Ovary (tissue), 10 donors: Measurements from ENCODE around the gene CSE1L. TPM values are rescaled to one million over a fixed set of nuclear protein-coding genes. Genes with fewer than 3 reads are reported as not detected.
A peak's percentile ranks its signal among the peaks of the same experiment; 100 is the strongest.

ENCODE experiments used
- DNase-seq, 5 donors: peaks; one replicate each; pipeline ENCODE4 v3.0.0-alpha.2; 2019 to 2020
- H3K27ac ChIP-seq, 2 donors: fragments of 200-600 bp; one replicate each; pipeline versions ENCODE4 v1.5.1 to v1.8.0; 2019 to 2022
- H3K27me3 ChIP-seq: fragments of 200-600 bp; one replicate; pipeline ENCODE4 v1.8.0; 2022
- H3K36me3 ChIP-seq: fragments of 200-600 bp; sonication (generic); one replicate; pipeline ENCODE4 v1.5.1; 2019
- H3K4me1 ChIP-seq: one replicate; pipeline ENCODE4 v1.8.1; 2013; ENCODE audit warnings: mild to moderate bottlenecking, moderate library complexity; ENCODE audit not compliant: insufficient read depth
- H3K4me3 ChIP-seq: fragments of 200-600 bp; sonication (generic); one replicate; pipeline ENCODE4 v1.5.1; 2017
- H3K9me3 ChIP-seq, 2 donors: fragments of 200-600 bp in 1 of 2; sonication (generic) in 1 of 2; one replicate each; pipeline versions ENCODE4 v1.5.1 to v1.8.1; 2013 to 2019; ENCODE audit warnings: mild to moderate bottlenecking in 1 of 2, moderate library complexity in 1 of 2
- EP300 ChIP-seq: sonication (generic); formaldehyde crosslinking; IDR thresholded peaks from one replicate; pipeline ENCODE4 v1.6.1; 2017; ENCODE audit warnings: antibody characterized with exemption
- POLR2A ChIP-seq: fragments of 450-650 bp; IDR thresholded peaks from one replicate; pipeline ENCODE4 v1.6.1; 2017; ENCODE audit warnings: antibody characterized with exemption, mild to moderate bottlenecking, moderate library complexity
- WGBS, 3 donors: extraction: QIAGEN DNeasy Blood & Tissue Kit in 1 of 3; methylation state at CpG; one replicate each; pipeline versions ENCODE4 v1.1.5 to v1.1.7; 2013 to 2017; 5-methylcytosine and 5-hydroxymethylcytosine counted together
- intact Hi-C, 4 donors: fragments of 100-400 bp; cut with DNase I; formaldehyde crosslinking; loops; one replicate each; pipeline versions ENCODE4 v1.11.0 to v1.15.1; 2022 to 2023
- long read RNA-seq, 3 donors: library from polyadenylated mRNA in 2 of 3; unstranded in 2 of 3; transcript quantifications; one replicate each; pipeline ENCODE4 v2.0.0 and lab custom pipeline, GENCODE V29; 2021 to 2026
- polyA plus RNA-seq, 2 donors: library from polyadenylated mRNA; stranded (reverse); fragments of 200-250 nt in 1 of 2; fragments of 350-450 nt in 1 of 2; fragmentation: Illumina TruSeq in 1 of 2; extraction: RNeasy Lipid Tissue Mini Kit (QIAGEN cat#74804) in 1 of 2; gene quantifications; one replicate each; pipeline ENCODE4 v1.2.3, GENCODE V29; 2013 to 2014
- total RNA-seq, 7 donors: library from RNA; depleted of rRNA in 2 of 7; stranded (reverse); fragments of >200 nt in 2 of 7; fragmentation: NEBNext Ultra II Directional in 3 of 7; extraction: Animal tissue kit (Norgen Biotek cat#: 25700) in 3 of 7; gene quantifications; one replicate each; pipeline versions ENCODE4 v1.1.0 to v1.2.4, GENCODE V29; 2016 to 2023
- TF ChIP-seq, protein P1 (sequence below), 3 donors: fragments of 450-650 bp in 2 of 3; fragments of 200-600 bp in 1 of 3; IDR thresholded peaks; one replicate each; pipeline versions ENCODE4 v1.5.1 to v1.8.0; 2016 to 2022; ENCODE audit warnings: antibody characterized with exemption in 3 of 3, mild to moderate bottlenecking in 1 of 3
- donor health status: DM: no; HTN: no; CAD: no; lungs with moderate emphysema.
- donor health status: DM: no; HTN: no; CAD: no.
- donor health status: Bipolar disorder and iron deficiency.
- donor health status: DM: yes; HTN: yes; CAD: no.
- donor health status: DM: no; HTN: no; CAD: no.
- donor health status: DM: yes; HTN: yes; CAD: no.

CSE1L gene, protein sequence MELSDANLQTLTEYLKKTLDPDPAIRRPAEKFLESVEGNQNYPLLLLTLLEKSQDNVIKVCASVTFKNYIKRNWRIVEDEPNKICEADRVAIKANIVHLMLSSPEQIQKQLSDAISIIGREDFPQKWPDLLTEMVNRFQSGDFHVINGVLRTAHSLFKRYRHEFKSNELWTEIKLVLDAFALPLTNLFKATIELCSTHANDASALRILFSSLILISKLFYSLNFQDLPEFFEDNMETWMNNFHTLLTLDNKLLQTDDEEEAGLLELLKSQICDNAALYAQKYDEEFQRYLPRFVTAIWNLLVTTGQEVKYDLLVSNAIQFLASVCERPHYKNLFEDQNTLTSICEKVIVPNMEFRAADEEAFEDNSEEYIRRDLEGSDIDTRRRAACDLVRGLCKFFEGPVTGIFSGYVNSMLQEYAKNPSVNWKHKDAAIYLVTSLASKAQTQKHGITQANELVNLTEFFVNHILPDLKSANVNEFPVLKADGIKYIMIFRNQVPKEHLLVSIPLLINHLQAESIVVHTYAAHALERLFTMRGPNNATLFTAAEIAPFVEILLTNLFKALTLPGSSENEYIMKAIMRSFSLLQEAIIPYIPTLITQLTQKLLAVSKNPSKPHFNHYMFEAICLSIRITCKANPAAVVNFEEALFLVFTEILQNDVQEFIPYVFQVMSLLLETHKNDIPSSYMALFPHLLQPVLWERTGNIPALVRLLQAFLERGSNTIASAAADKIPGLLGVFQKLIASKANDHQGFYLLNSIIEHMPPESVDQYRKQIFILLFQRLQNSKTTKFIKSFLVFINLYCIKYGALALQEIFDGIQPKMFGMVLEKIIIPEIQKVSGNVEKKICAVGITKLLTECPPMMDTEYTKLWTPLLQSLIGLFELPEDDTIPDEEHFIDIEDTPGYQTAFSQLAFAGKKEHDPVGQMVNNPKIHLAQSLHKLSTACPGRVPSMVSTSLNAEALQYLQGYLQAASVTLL
- total RNA-seq (10 to 100 TPM; 34.2 to 55.4 (median 44.5) TPM), polyA plus RNA-seq (10 to 100 TPM; 23.3 to 37.8 TPM)
- long read RNA-seq, donor 1, transcript CSE1L-201 (25 exons, 3,553 nt) = major isoform, 12 of 30 reads
- long read RNA-seq, donor 1, partial matches to known transcripts = 15 of 30 reads
- long read RNA-seq, donor 1, other reads (novel, unspliced or antisense) = 3 of 30 reads
- long read RNA-seq, donor 2, transcript CSE1L-201 (25 exons, 3,553 nt) = major isoform, 66 of 657 reads
- long read RNA-seq, donor 2, partial matches to known transcripts = 581 of 657 reads
- long read RNA-seq, donor 2, other reads (novel, unspliced or antisense) = 10 of 657 reads
- long read RNA-seq, donor 3, transcript CSE1L-201 (25 exons, 3,553 nt) = major isoform, 62 of 73 reads
- long read RNA-seq, donor 3, partial matches to known transcripts = 2 of 73 reads
- long read RNA-seq, donor 3, other reads (novel, unspliced or antisense) = 7 of 73 reads

DNA sequence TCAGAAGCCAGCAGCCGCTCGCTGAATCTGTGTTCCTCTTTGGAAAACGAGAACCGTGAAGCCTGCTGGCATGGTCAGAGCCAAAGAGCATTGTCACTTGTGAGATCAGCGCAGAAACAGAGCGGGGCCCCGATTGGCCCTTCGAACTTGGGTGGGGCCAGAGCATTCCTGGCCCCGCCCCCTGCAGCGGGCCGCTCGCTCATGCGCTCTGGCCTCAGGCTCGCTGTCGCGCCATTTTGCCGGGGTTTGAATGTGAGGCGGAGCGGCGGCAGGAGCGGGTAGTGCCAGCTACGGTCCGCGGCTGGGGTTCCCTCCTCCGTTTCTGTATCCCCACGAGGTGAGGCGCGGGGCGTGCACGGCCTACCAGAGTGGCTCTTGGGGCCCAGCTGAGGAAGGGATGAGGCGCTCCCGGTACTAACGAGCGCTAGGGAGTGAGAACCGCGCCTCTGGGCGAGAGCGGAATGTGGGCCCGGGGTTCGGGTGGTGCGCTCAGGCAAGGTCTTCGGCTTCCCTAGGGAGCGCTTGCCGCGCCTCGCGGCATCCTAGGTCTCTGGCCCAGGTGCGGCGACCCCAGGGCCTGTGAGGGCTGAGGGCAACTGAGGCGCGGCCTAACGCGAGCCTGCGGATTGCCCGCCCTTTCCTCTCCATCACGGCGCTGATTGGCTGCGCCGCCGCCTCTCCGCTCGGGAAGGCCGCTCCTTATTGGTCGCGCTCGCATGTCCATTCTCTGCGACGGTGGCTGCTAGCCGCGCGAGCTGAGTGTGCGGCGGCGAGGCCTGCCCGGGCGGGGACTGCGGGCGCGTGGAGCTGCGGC lies at the start of gene CSE1L:
CSE1L (plus strand) TSS at position 226 of the 814 bp plus-strand sequence. CDS start 12,152 bp downstream, outside the sequence.
- TF ChIP-seq EP300 = no peak
- peak; percentile 95 for TF ChIP-seq POLR2A
- TF ChIP-seq, protein P1, sequence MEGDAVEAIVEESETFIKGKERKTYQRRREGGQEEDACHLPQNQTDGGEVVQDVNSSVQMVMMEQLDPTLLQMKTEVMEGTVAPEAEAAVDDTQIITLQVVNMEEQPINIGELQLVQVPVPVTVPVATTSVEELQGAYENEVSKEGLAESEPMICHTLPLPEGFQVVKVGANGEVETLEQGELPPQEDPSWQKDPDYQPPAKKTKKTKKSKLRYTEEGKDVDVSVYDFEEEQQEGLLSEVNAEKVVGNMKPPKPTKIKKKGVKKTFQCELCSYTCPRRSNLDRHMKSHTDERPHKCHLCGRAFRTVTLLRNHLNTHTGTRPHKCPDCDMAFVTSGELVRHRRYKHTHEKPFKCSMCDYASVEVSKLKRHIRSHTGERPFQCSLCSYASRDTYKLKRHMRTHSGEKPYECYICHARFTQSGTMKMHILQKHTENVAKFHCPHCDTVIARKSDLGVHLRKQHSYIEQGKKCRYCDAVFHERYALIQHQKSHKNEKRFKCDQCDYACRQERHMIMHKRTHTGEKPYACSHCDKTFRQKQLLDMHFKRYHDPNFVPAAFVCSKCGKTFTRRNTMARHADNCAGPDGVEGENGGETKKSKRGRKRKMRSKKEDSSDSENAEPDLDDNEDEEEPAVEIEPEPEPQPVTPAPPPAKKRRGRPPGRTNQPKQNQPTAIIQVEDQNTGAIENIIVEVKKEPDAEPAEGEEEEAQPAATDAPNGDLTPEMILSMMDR (IDR thresholded peaks at IDR 0.05) = peak in 2 of 3 donors; percentile 70 to 83
- Histone ChIP-seq H3K4me1 (peaks cover 2% of the 10 kb centered on the region), H3K27me3 (no peaks in the 10 kb centered on the region), H3K9me3 (no peaks in the 10 kb centered on the region), H3K36me3 (no peaks in the 10 kb centered on the region), H3K4me3 (peak within 1 kb of the TSS; percentile 84), H3K27ac (peak within 1 kb of the TSS; percentile 90 to 94)
- DNase-seq = peak; percentile 91 to 95 (median 93)
- WGBS, 3 donors = 0 to 1% (median 0%) methylated on average over 75 to 80 of the region's 80 CpGs
- intact Hi-C loops = no loop called here

DNA sequence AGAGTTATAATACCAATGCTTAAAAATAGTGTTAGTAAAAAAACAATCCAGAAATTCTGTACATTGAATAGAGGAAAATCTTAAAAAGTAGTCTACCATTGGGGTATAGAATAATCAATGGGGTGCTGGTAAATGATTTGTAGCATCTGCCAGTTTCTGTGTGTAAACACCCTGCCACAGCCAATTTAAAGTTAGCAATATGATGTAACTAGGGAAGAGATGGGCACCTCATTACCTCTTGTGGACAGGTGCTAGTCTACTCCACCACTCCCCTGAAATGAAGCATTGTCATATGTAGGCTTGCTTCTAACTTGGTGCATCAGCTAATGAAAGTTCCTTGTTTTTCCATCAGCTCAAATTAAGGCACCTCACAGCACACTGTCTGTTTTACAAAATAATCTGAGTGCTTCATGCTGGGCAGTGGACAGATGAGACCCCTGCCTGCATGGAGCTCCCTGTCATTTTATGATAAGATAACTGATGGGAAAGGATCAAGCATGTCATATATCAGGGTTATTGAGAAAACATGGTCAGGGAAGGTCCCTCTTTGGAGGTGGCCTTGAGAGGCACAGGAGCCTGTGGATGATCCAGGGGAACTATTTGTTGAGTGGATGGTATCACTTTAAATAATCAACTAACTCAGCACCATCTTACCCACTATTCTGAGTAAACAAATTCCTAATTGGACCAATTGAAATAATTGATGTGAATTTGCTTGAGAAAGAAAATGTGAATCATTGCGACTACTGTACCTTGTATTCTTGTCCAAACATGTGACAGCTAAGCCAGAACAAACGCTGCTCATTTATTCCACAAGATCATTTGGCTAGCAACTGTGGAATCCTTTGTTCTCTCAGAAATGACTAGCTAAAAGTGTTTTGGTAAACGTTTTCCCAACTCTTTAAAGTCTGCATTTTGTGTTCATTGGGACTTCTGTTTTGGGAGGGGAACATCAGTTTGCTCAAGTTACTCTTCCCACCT lies 45.9 kb upstream of the CSE1L start:
- Histone ChIP-seq H3K4me1 (no peaks in the 10 kb centered on the region), H3K4me3 (no peak overlapping the region), H3K27ac (no peak overlapping the region), H3K27me3 (no peaks in the 10 kb centered on the region), H3K9me3 (no peaks in the 10 kb centered on the region), H3K36me3 (no peaks in the 10 kb centered on the region)
- intact Hi-C loops = no loop called here
- no peak for TF ChIP-seq EP300
- TF ChIP-seq, protein P1 (IDR thresholded peaks at IDR 0.05) = no peak
- no peak for TF ChIP-seq POLR2A
- WGBS, 3 donors = 32 to 57% (median 50%) methylated on average over 3 of the region's 3 CpGs
- DNase-seq = no peak

DNA sequence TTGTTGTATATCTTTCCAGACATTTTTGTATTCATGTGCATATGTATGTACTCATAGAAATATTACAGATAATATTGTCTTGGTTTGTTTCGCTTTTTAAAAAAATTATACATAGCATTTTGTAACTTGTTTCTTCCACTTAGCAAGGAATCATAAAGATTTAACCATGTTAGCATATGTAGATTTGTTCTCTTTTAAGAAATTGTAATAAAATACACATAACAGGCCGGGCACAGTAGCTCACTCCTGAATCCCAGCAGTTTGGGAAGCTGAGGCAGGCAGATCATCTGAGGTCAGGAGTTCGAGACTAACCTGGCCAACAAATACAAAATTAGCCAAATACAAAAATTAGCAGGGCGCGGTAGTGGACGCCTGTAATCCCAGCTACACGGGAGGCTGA lies 44.4 kb upstream of the CSE1L start:
- intact Hi-C loops = no loop called here
- H3K27ac ChIP-seq = no peak overlapping the region
- no peaks in the 10 kb centered on the region for H3K27me3 ChIP-seq
- no peaks in the 10 kb centered on the region for H3K4me1 ChIP-seq
- TF ChIP-seq POLR2A (no peak), EP300 (no peak)
- TF ChIP-seq, protein P1 (IDR thresholded peaks at IDR 0.05) = no peak
- H3K36me3 ChIP-seq = no peaks in the 10 kb centered on the region
- no peak overlapping the region for H3K4me3 ChIP-seq
- 95 to 97% (median 97%) methylated on average over 7 of the region's 7 CpGs for WGBS, 3 donors
- H3K9me3 ChIP-seq = no peaks in the 10 kb centered on the region
- DNase-seq = no peak
